ENCODE results near the gene SRI. TPM values are rescaled to one million over a fixed set of nuclear protein-coding genes. Genes with fewer than 3 reads are reported as not detected.

SRI gene
- total and polyA plus RNA-seq, 2 donors (not counting 3 experiments of a cell fraction or from before 2014, with no cell fraction given): 121 to 204 TPM

DNA sequence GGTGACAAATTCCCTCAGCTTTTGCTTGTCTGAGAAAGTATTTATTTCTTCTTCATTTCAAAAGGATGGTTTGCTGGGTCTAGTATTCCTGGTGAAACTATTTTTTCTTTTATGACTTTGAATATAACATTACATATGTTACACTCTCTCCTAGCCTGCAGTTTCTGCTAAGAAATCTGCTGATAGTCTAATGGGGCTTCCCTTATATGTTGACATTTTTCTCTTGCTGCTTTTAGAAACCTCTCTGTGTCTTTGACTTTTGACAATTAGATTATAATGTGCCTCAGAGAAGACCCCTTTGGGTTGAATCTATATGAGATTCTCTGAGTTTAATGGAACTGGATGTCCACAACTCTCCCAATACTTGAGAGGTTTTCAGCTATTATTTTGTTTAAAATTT lies 33.8 kb upstream of the SRI start:
- Histone ChIP-seq H3K36me3 (ENCODE audit: control insufficient read depth in 2 of 2, extremely low read depth in 1 of 2, insufficient read depth in 2 of 2, low read length in 2 of 2) (no peaks in the 10 kb centered on the region), H3K4me1 (ENCODE audit: control insufficient read depth, extremely low read depth, insufficient read depth, low read length) (no peaks in the 10 kb centered on the region), H2AFZ (ENCODE audit: low read depth, low read length) (no peak overlapping the region), H4K20me1 (replicated peaks; ENCODE audit: control insufficient read depth, extremely low read depth, insufficient read depth, low read length) (no peaks in the 10 kb centered on the region), H3K4me3 (replicated peaks in 1 of 3; ENCODE audit: insufficient read depth in 1 of 3, low read depth in 1 of 3, low read length in 3 of 3) (no peak overlapping the region), H3K79me2 (ENCODE audit: control insufficient read depth, insufficient read depth, low read length) (no peaks in the 10 kb centered on the region), H3K9me3 (replicated peaks; ENCODE audit: control insufficient read depth, insufficient read depth, low read length) (no peaks in the 10 kb centered on the region), H3K27me3 (ENCODE audit: control insufficient read depth in 2 of 2, insufficient read depth in 2 of 2, low read length in 2 of 2) (no peaks in the 10 kb centered on the region), H3K27ac (ENCODE audit: insufficient read depth, low read depth, low read length) (no peak overlapping the region), H3K4me2 (ENCODE audit: insufficient read depth, low read length) (no peak overlapping the region), H3K9ac (replicated peaks; ENCODE audit: extremely low read depth, insufficient read depth, low read length) (no peak overlapping the region), H3K9me1 (replicated peaks; ENCODE audit: control insufficient read depth, extremely low read depth, insufficient read depth, low read length) (no peaks in the 10 kb centered on the region)
- ChIA-PET POLR2A (no interaction called here), CTCF (interaction anchor here (0.8 to 1.3 kb wide), 3 partner anchors 10 to 91 kb away, joined by 3 to 4 read pairs (median 3); no protein-coding TSS in a partner anchor)
- FAIRE-seq (no peak), DNase-seq (ENCODE audit: low read depth, low spot score) (no peak)
- dilution Hi-C loops (cut with MboI; ENCODE audit: extremely low pct_ligation_motif_present, low sequenced_read_pairs): no loop called here
- BruUV-seq (replicated peaks): no TSS peak
- TF ChIP-seq POLR2AphosphoS5 (IDR thresholded peaks at IDR 0.05; ENCODE audit: insufficient read depth, low read depth, low read length) (no peak), EZH2 (IDR thresholded peaks at IDR 0.05; ENCODE audit: borderline replicate concordance, low read depth, low read length, severe bottlenecking) (no peak), POLR2A (IDR thresholded peaks at IDR 0.05; ENCODE audit: low read depth, low read length) (no peak), FOS (IDR thresholded peaks at IDR 0.05; ENCODE audit: borderline replicate concordance, insufficient read depth, low read length) (no peak), GATA2 (IDR thresholded peaks at IDR 0.05; ENCODE audit: insufficient read depth, insufficient read length, low read depth, low read length) (no peak), MYC (IDR thresholded peaks at IDR 0.05; ENCODE audit: low read depth, low read length) (no peak), JUN (IDR thresholded peaks at IDR 0.05; ENCODE audit: borderline replicate concordance, insufficient read depth, insufficient read length, low read depth) (no peak)
- TF ChIP-seq, protein P1, sequence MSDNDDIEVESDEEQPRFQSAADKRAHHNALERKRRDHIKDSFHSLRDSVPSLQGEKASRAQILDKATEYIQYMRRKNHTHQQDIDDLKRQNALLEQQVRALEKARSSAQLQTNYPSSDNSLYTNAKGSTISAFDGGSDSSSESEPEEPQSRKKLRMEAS (IDR thresholded peaks at IDR 0.05; ENCODE audit: insufficient read depth, insufficient read length): no peak
- TF ChIP-seq, protein P2, sequence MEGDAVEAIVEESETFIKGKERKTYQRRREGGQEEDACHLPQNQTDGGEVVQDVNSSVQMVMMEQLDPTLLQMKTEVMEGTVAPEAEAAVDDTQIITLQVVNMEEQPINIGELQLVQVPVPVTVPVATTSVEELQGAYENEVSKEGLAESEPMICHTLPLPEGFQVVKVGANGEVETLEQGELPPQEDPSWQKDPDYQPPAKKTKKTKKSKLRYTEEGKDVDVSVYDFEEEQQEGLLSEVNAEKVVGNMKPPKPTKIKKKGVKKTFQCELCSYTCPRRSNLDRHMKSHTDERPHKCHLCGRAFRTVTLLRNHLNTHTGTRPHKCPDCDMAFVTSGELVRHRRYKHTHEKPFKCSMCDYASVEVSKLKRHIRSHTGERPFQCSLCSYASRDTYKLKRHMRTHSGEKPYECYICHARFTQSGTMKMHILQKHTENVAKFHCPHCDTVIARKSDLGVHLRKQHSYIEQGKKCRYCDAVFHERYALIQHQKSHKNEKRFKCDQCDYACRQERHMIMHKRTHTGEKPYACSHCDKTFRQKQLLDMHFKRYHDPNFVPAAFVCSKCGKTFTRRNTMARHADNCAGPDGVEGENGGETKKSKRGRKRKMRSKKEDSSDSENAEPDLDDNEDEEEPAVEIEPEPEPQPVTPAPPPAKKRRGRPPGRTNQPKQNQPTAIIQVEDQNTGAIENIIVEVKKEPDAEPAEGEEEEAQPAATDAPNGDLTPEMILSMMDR (IDR thresholded peaks at IDR 0.05; ENCODE audit: extremely low read depth in 1 of 2, insufficient read depth in 1 of 2, low read depth in 1 of 2, low read length in 2 of 2): no peak
- intact Hi-C loops (cut with micrococcal nuclease): no loop called here

Data from endothelial cell of umbilical vein (primary cell).